C4-2B (cell line): ENCODE data around the gene TAPT1.

ENCODE experiments used
- CTCF ChIP-seq: fragments of 450-650 bp; conservative IDR thresholded peaks from 2 replicates; pipeline ENCODE4 v1.5.1; 2017; ENCODE audit warnings: mild to moderate bottlenecking
- ZFX ChIP-seq: fragments of 450-650 bp; IDR thresholded peaks from 2 replicates; pipeline ENCODE4 v1.6.1; 2017

DNA sequence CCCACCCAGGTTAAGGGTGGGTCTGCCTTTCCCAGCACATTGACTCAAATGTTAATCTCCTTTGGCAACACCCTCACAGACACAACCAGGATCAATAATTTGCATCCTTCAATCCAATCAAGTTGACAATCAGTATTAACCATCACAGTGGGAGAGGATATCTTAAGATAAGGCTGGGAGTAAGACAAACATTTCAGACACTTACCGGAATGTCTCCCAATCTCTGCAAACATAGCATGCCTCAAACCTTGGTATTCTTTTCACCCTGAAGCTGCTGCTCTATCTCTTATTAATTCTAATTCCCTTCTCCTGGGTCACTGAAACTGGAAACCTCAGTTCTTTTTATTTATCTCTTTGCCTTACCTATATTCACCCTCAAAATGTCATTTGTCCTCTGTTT, 19.0 kb upstream of the TAPT1 start:
- no peak for TF ChIP-seq CTCF
- TF ChIP-seq ZFX = no peak
